Subcutaneous abdominal adipose tissue (tissue), 5 donors: ENCODE results near the gene FAM184A.
"Not testable (repeated sequence)": the region's sequence is repeated elsewhere in the genome, so short reads cannot be mapped to it uniquely, and the experiment has no call there.

Experiments
- H3K27ac ChIP-seq: one replicate; pipeline ENCODE4 v1.7.0; 2013; ENCODE audit warnings: low read depth, mild to moderate bottlenecking, inconsistent platforms, low read length, moderate library complexity
- H3K27me3 ChIP-seq, 5 donors: one replicate each; pipeline ENCODE4 v1.7.0; 2013; ENCODE audit warnings: low read length in 5 of 5, inconsistent platforms in 1 of 5; ENCODE audit not compliant: control insufficient read depth in 5 of 5, insufficient read depth in 4 of 5
- H3K36me3 ChIP-seq, 5 donors: one replicate each; pipeline ENCODE4 v1.7.0; 2013; ENCODE audit warnings: low read length in 5 of 5; ENCODE audit not compliant: control insufficient read depth in 5 of 5, insufficient read depth in 5 of 5
- H3K4me1 ChIP-seq, 5 donors: one replicate each; pipeline ENCODE4 v1.7.0; 2013; ENCODE audit warnings: low read length in 5 of 5, mild to moderate bottlenecking in 3 of 5, moderate library complexity in 1 of 5; ENCODE audit not compliant: control insufficient read depth in 5 of 5, insufficient read depth in 5 of 5
- H3K4me3 ChIP-seq, 5 donors: one replicate each; pipeline ENCODE4 v1.7.0; 2013; ENCODE audit warnings: low read length in 5 of 5, low read depth in 1 of 5
- H3K9ac ChIP-seq, 5 donors: one replicate each; pipeline ENCODE4 v1.7.0; 2013; ENCODE audit warnings: low read length in 5 of 5, mild to moderate bottlenecking in 4 of 5, moderate library complexity in 3 of 5
- H3K9me3 ChIP-seq, 5 donors: one replicate each; pipeline ENCODE4 v1.7.0; 2013; ENCODE audit warnings: low read length in 5 of 5; ENCODE audit not compliant: control insufficient read depth in 5 of 5
- donor health status: healthy.
- donor health status: healthy.
- donor health status: healthy.
- donor health status: healthy.
- donor health status: healthy.

Gene FAM184A

GRCh38 chr6:118999494-119000040 is 78.9 kb downstream of the FAM184A start:
- Histone ChIP-seq H3K27ac (no peak overlapping the region), H3K36me3 (peaks cover 0 to 3% (median 2%) of the 10 kb centered on the region in 5 donors), H3K9me3 (no peaks in the 10 kb centered on the region), H3K9ac (no peak overlapping the region), H3K4me3 (no peak overlapping the region), H3K4me1 (no peaks in the 10 kb centered on the region), H3K27me3 (no peaks in the 10 kb centered on the region)

- H3K36me3 ChIP-seq, H3K27ac ChIP-seq, H3K9ac ChIP-seq, H3K9me3 ChIP-seq, H3K4me1 ChIP-seq, H3K4me3 ChIP-seq, H3K27me3 ChIP-seq: not testable (repeated sequence)
Measured at GRCh38 chr6:118997426-118997825, 81.0 kb downstream of the FAM184A start.

GRCh38 chr6:118996289-118996820 is 82.1 kb downstream of the FAM184A start:
- H3K27me3 ChIP-seq, result no peaks in the 10 kb centered on the region
- peaks cover 0 to 3% (median 0%) of the 10 kb centered on the region in 5 donors for H3K36me3 ChIP-seq
- H3K9me3 ChIP-seq, result no peaks in the 10 kb centered on the region
- H3K4me3 ChIP-seq, result no peak overlapping the region
- H3K27ac ChIP-seq, result no peak overlapping the region
- no peak overlapping the region for H3K9ac ChIP-seq
- no peaks in the 10 kb centered on the region for H3K4me1 ChIP-seq

- Histone ChIP-seq H3K9me3 (no peaks in the 10 kb centered on the region), H3K4me3 (no peak overlapping the region), H3K9ac (no peak overlapping the region), H3K27ac (no peak overlapping the region), H3K27me3 (no peaks in the 10 kb centered on the region), H3K36me3 (peaks cover 0 to 2% (median 0%) of the 10 kb centered on the region in 5 donors), H3K4me1 (no peaks in the 10 kb centered on the region)
Measured at GRCh38 chr6:118993803-118994251, 84.6 kb downstream of the FAM184A start.

- H3K9me3 ChIP-seq, result no peaks in the 10 kb centered on the region
- H3K27ac ChIP-seq, result no peak overlapping the region
- H3K9ac ChIP-seq, result no peak overlapping the region
- H3K27me3 ChIP-seq, result no peaks in the 10 kb centered on the region
- H3K4me1 ChIP-seq, result no peaks in the 10 kb centered on the region
- H3K4me3 ChIP-seq, result no peak overlapping the region
- H3K36me3 ChIP-seq, result no peaks in the 10 kb centered on the region
Measured at GRCh38 chr6:118993358-118993757, 85.1 kb downstream of the FAM184A start.

- Histone ChIP-seq H3K36me3 (no peaks in the 10 kb centered on the region), H3K27ac (no peak overlapping the region), H3K4me1 (no peaks in the 10 kb centered on the region)
Measured at GRCh38 chr6:118992186-118992795, 86.2 kb downstream of the FAM184A start.

GRCh38 chr6:118986312-118986711 is 92.2 kb downstream of the FAM184A start:
- no peak overlapping the region for H3K27ac ChIP-seq
- H3K9ac ChIP-seq, result no peak overlapping the region
- no peak overlapping the region for H3K4me3 ChIP-seq
- no peaks in the 10 kb centered on the region for H3K27me3 ChIP-seq
- H3K9me3 ChIP-seq, result no peaks in the 10 kb centered on the region
- no peaks in the 10 kb centered on the region for H3K4me1 ChIP-seq
- no peaks in the 10 kb centered on the region for H3K36me3 ChIP-seq

More at GRCh38 chr6:118992186-118992795, 86.2 kb downstream of the FAM184A start:
- no peaks in the 10 kb centered on the region for H3K27me3 ChIP-seq
- H3K4me3 ChIP-seq, result no peak overlapping the region
- no peaks in the 10 kb centered on the region for H3K9me3 ChIP-seq
- H3K9ac ChIP-seq, result no peak overlapping the region

GRCh38 chr6:118985123-118985830 is 93.2 kb downstream of the FAM184A start:
- H3K4me1 ChIP-seq, result peaks cover 0 to 2% (median 0%) of the 10 kb centered on the region in 5 donors
- no peak overlapping the region for H3K27ac ChIP-seq
- H3K4me3 ChIP-seq, result no peak overlapping the region
- H3K27me3 ChIP-seq, result no peaks in the 10 kb centered on the region
- no peaks in the 10 kb centered on the region for H3K36me3 ChIP-seq
- no peak overlapping the region for H3K9ac ChIP-seq
- no peaks in the 10 kb centered on the region for H3K9me3 ChIP-seq

- Histone ChIP-seq H3K27ac (no peak overlapping the region), H3K4me1 (peaks cover 0 to 6% (median 0%) of the 10 kb centered on the region in 5 donors), H3K36me3 (no peaks in the 10 kb centered on the region), H3K4me3 (no peak overlapping the region), H3K9ac (no peak overlapping the region), H3K27me3 (no peaks in the 10 kb centered on the region), H3K9me3 (no peaks in the 10 kb centered on the region)
Measured at GRCh38 chr6:118984342-118984741, 94.1 kb downstream of the FAM184A start.

- H3K4me3 ChIP-seq, result no peak overlapping the region
- no peak overlapping the region for H3K27ac ChIP-seq
- no peak overlapping the region for H3K9ac ChIP-seq
Measured at GRCh38 chr6:118982575-118982911, 95.9 kb downstream of the FAM184A start.

More at GRCh38 chr6:118982575-118982911, 95.9 kb downstream of the FAM184A start:
- Histone ChIP-seq H3K4me1 (peaks cover 0 to 6% (median 3%) of the 10 kb centered on the region in 5 donors), H3K27me3 (no peaks in the 10 kb centered on the region), H3K36me3 (peaks cover 0 to 8% (median 0%) of the 10 kb centered on the region in 5 donors), H3K9me3 (no peaks in the 10 kb centered on the region)
